Left ventricle myocardium superior (tissue), 1 donor: ENCODE results near the gene HEPACAM2. TPM values are rescaled to one million over a fixed set of nuclear protein-coding genes. Genes with fewer than 3 reads are reported as not detected.

ENCODE experiments used
- ATAC-seq: fragments of 200-7000 bp; cut with Tn5 transposase; one replicate; pipeline ENCODE4 v1.9.1; 2020; ENCODE audit warnings: mild to moderate bottlenecking, moderate library complexity
- DNase-seq: peaks from one replicate; pipeline ENCODE4 v3.0.0-alpha.2; 2020
- intact Hi-C: fragments of 100-400 bp; cut with micrococcal nuclease; formaldehyde crosslinking; loops from one replicate; pipeline ENCODE4 v1.11.0; 2022
- long read RNA-seq: library from polyadenylated mRNA; unstranded; transcript quantifications from one replicate; pipeline ENCODE4 v2.0.0, GENCODE V29; 2021
- total RNA-seq: library from RNA; stranded (reverse); fragmentation: NEBNext Ultra II Directional; extraction: Animal tissue kit (Norgen Biotek cat#: 25700); gene quantifications from one replicate; pipeline ENCODE4 v1.2.1, GENCODE V29; 2021
- donor health status: DM: no; HTN: yes; CAD: no; lungs with severe emphysema.

HEPACAM2 gene
- not detected for total RNA-seq
- long read RNA-seq = 0 reads

DNA sequence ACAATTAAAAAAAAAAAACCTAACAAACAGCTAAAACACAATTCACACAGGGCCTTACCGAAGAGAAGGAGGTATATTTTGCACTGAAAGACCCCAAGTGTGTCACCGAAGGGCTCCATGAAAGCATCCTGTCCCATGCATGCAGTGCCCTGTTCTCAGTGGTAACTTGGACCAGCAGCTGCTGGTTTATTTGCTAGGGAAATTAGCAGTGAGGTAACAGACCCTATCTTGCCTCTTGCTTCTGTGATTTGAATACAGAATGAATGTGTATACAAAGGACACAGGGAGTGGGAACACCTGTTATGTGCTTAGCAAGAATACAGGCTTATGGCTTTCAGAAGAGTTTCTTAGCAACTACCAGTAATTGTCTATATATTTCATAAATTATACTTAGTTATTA lies at the start of gene HEPACAM2:
Gene HEPACAM2, minus strand, starts transcription at position 160 of the 400 bp plus-strand sequence.
- ATAC-seq = no peak
- intact Hi-C loops = no loop called here
- DNase-seq = no peak

DNA sequence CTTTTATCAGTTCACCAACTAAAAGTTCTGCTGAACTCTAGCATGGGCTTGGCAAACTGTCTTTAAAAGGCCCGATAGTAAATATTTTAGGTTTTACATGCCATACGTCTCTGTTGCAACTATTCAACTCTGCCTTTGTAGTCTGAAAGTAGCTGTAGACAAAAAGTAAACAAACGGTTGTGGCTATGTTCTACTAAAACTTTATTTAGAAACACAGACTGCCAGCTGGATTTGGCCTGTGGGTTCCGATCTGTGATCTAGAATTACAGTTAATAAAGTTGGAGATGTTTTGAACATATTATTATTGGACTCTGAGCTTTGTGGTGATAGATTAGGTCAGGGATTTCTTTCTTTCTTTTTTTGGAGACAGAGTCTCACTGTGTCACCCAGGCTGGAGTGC lies 39.0 kb upstream of the HEPACAM2 start:
- ATAC-seq (no peak), DNase-seq (no peak)
- intact Hi-C loops = no loop called here

DNA sequence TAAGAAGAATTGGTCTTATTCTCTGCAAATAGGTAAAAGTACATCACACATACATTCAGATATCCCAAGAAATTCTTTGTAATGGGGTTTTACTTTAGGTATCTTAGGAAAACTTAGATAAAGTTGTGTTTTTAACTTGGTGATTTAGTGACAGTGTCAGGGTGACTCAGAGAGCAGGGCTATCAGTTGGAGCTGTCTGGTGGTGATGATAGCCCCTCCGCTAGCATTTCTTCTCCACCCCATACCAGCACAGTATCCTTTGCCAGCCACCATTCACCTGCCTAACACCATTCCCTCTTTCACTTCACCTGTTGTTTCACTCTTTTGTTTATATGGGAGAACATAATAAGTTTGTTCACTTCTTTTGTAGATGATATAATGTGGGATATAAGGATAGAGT lies 36.3 kb upstream of the HEPACAM2 start:
- no peak for DNase-seq
- intact Hi-C loops = no loop called here

DNA sequence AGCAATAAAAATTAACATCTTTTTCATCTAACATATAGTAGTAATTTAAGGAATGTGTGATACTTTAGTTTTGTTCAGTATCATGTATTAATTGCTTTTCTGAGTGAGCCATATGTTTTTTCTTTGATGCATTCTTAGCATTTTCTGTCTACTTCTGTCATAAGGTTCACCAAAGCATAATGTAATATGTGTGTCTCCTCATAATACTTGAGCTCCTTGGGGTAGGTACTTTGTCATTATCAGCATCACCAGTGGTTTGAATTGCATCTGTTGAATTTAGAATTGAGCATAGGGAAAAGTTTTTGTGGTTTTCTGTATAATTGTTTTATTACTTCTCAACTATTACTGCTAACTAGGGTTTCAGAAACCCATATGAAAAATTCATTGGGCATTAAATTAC lies 32.4 kb upstream of the HEPACAM2 start:
- no peak for DNase-seq
- intact Hi-C loops = no loop called here
- ATAC-seq = no peak

More for the DNA sequence above, 36.3 kb upstream of the HEPACAM2 start:
- no peak for ATAC-seq

DNA sequence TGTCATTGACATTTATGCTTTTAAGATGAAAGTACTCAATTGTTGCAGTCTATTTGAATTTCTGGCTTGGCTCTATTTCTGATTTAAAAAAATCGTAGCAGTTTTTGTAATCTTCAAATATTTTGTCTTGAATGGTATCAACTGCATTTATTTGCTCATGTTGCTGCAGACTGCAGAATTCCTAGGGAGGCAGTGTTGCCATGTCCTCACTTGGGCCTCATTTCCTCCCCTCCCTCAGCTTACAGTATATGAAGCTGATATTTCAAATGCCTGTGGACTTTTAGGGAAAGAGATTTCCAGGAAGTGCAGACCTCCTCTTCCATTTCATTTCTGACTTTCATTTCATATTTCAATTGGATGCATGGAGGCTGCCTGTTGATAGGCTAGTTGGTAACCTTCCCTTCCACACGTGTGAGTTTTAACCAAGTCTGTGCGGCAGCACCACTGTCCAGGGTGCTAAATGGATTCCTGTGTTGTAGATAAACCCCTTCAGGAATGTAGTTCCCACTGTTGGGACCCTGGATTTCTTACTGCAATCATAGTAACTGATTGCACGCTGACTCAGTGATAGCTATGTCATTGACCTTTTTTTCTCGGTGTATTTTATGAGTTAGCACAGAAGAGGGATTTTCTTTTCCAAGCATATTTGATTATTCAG lies 23.4 kb upstream of the HEPACAM2 start:
- DNase-seq (no peak), ATAC-seq (no peak)
- intact Hi-C loops = no loop called here

DNA sequence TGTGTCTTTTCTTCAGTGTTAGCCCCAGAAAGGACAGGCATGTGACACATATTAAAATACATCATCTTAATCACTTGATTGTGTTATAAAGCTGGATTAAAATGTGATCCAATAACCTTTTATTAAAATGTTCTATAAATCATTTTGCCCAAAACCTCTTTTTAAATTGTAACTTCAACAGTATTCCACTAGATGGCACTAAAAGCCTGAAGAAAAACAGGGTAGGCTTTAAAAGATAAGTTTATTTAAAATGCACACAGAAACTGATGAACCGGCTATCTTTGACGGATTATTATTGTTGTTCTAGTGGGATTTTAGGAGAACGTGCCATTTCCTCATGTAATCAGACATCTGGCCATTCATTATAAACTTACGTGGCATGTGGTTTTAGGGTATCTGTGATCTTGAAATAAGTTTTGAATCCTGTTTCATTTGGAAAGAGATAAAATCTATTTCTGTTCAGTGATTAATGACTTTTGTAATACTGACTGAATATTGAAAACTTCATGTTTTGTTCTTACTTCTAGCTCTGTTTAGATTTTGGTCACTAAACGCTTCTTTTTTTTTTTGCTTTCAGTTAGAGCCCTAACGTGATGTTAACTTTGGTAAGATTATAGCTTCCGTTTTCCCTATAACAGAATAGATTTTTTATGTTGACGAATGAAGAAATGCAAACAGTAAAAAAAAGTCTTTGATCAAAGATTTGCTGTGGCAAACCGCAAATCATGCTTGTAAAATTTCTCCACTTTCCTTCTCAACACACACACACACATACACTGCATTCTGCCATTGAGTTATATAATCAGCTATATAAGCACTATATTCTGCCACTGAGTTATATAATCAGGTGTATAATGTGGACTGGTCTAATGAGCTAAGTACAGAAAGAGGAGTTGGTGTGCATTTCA lies 19.5 kb upstream of the HEPACAM2 start:
- intact Hi-C loops = no loop called here
- ATAC-seq (no peak), DNase-seq (no peak)

DNA sequence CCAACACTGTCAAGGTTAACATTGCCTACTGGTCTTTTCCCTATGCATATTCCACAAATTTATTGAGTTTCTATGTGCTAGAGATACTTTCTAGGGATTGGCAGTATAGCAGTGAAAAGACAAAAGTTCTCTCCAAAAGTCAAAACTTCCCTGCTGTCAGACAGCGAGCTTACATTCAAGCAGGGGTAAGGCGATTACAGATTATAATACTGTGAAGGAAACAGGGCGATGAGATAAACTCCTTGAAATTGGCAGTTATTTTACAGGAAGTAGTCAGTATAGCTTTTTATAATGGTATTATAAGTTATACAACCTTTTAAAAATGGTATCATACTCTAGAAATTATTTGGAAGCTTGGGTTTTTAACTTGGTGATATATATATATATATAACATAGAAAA lies 15.8 kb upstream of the HEPACAM2 start:
- ATAC-seq = no peak
- intact Hi-C loops = no loop called here
- DNase-seq = no peak

DNA sequence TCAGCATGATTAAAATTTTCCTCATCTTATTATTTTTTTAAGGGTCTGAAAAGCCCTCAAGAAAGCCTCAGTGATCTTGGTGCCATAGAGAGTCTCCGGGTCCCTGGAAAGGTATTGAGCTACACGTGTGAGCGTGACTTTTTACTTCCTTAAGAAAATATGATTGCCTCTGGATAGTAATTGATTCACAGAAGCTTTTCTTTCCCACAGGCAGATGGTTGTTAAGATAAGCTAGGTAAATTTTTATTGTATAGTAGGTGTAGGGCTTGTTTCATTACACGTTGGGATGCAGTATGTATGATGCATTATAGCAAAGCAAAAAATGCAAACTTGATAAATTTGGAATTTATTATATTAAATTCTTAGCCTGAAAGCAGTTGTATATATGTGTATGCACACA lies 13.6 kb upstream of the HEPACAM2 start:
- DNase-seq = no peak
- no peak for ATAC-seq
- intact Hi-C loops = no loop called here

DNA sequence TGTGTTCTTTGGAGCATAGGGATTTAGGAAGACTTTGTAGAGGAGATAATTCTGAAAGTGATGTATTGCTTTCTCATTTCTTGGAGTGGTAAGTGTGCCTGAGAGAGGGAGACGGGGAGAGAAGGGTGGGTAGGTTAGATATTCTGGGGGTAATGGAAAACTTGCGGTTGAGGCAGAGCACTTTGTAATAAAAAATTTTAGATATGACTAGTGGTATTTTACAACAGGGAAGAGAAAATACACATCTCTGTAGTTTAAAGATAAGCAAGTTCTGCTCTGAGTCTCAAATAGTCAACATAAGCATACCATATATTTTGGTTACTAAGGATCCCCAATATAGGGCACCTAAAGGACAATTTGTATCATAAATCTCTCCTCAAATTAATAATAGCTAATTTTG lies 12.5 kb upstream of the HEPACAM2 start:
- intact Hi-C loops = no loop called here
- no peak for DNase-seq
- no peak for ATAC-seq

DNA sequence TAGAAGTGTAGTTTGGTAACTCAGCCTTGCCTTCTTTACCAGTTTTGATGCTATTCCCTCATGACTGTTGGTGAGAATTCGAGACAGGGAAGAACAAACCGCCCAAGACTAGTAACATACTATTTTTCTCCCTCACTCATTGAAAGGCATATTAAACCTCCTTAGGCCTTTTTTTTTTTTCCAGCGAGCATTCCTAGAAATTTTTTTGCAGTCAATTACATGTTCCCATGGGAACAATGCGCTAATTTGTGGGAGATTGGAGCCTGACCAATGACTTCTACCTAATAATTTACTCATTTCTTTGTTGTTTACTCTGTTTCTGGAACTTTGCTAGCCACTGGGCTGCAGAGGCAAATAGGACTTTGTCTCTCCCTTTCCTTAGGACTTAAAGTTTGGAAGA lies 11.9 kb upstream of the HEPACAM2 start:
- intact Hi-C loops = no loop called here
- no peak for ATAC-seq

DNA sequence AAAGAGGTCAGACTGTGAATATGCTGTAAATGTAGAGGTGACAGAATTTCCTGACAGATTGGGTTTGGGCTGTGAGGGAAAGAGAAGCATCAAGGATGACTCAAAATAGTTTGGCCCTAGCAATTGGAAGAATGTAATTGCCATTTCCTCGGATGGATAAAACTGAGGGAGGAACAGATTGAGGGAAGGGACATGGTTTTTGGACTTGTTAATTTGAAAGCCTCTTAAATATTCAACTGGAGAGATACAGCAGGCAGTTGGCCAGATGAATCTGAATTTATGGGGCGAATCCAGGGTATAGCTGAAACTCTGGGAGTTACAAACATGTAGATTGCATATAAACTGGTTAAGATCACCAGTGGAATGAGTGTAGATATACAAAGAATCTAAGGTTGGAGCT lies 9.3 kb upstream of the HEPACAM2 start:
- no peak for DNase-seq
- ATAC-seq = no peak
- intact Hi-C loops = no loop called here

More for the DNA sequence above, 11.9 kb upstream of the HEPACAM2 start:
- no peak for DNase-seq

DNA sequence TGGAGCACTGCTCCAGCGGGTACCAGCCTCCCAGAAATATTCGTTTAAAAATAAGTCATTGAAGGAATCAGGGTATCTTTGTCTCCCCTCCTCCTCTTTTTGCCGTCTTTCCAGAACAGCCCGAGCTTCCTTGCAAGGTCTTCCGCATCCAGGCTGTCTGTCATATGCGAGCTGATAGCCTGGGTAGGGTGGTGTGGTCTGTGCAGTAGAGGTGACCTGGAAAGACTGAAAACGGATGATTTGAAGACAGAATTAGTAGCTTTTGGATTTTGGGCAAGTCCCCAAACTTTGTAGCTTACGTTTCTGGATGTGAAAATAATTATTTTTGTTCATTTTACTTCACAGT lies 6.4 kb upstream of the HEPACAM2 start:
- intact Hi-C loops = no loop called here
- DNase-seq = no peak
- ATAC-seq = peak; percentile 6

DNA sequence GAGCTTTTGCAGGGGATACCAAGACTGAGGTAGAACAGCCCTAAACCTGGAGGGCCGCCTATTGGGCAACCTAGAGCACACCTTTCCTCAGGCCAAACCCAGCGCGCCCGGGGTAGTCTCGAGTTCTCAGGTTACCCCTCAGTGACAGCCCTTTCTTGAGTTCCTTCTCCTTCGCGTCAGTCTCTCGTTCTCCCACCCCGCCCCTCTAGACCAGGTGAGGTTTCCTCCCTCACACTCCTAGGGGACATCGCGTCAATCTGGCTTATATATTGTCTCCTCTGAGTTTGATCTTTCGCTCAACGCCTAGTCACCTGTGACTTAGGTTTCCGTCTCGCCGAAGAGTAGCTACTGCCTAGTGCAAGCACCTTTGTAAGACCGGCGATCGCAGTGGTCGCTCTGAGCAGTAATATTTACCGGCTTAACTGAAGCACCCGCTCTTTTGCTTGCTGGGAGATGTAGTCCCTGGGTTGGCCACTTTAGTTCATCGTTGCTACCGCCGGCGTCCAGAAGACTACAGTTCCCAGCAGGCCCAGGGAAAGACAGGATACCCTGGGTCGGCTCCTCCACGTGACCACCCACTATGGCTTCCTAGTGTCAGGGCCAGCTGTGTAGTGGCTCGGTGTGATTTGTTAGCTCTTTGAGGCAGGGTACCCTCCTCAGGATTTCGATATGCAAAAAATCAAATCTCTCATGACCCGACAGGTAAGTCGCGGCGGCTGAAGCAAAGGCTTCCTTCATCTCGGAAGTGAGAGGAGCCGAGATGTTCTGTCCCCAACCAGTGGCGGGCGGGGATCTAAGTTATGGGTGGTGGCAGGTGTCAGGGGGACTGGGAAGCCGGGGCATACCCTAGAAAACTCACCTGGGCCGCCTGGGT lies 5.8 kb upstream of the HEPACAM2 start, which contains the start of gene VPS50:
Gene VPS50, plus strand, starts transcription at position 568 of the 874 bp plus-strand sequence. Its CDS starts 102 bp downstream, at position 670.
- DNase-seq (peak; percentile 93), ATAC-seq (peak; percentile 100)
- intact Hi-C loops = no loop called here

DNA sequence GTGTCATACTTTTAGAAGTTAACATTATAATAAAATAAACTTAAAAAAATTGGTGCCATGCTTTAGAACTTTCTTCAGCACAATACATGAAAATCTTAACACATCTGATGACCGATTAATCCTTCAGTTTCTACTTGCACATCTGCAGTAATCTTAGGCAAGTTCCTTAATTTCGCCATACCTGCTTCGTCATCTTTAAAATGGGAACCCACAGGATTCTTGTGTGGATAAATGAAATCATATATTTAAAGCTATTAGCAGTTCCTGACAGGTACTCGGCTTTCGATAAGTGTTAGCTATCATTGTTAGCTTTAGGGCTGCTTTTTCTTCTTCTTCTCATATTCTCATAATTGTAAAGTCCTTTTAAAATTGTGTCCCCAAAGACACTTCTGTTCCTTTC lies 5.0 kb upstream of the HEPACAM2 start:
- ATAC-seq (no peak), DNase-seq (no peak)
- intact Hi-C loops = no loop called here

DNA sequence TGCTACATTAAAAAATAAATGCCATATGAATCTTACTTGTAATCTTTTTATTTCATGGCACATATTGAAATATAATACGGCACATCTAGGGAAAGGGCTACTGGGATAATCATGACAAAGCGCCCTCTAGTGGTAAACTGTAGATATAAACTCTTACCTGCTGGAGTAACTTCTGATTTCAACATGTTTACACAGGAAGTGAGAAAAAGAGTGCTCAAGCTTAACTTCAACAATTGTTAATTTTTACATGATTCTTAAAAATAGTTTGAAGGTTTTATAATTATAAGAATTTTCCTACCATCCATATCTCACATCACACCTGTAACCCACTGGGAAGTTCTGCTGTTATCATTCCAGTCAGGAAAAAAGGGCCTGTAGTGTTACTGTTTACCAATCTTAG lies 2.0 kb upstream of the HEPACAM2 start:
- no peak for ATAC-seq
- no peak for DNase-seq
- intact Hi-C loops = no loop called here

DNA sequence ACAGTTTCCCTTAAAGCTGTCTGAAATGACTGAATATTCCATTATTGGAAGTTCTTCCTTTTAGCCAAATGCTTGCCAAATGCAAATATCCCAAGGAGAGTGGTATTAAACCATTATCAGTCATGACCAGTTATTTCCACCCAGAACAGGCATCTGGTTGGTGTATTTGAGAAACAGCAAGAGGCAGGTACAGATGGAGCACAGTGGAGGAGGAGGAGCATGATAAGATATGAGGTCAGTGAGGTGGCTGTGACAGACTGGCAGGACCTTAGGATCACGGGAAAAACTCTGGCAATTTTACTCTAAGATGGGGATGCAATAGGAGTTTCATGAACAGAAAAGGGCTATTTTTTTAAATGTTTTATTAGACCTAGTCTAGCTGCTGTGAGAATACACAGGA lies 6.4 kb downstream of the HEPACAM2 start:
- intact Hi-C loops = no loop called here
- no peak for ATAC-seq
- no peak for DNase-seq

DNA sequence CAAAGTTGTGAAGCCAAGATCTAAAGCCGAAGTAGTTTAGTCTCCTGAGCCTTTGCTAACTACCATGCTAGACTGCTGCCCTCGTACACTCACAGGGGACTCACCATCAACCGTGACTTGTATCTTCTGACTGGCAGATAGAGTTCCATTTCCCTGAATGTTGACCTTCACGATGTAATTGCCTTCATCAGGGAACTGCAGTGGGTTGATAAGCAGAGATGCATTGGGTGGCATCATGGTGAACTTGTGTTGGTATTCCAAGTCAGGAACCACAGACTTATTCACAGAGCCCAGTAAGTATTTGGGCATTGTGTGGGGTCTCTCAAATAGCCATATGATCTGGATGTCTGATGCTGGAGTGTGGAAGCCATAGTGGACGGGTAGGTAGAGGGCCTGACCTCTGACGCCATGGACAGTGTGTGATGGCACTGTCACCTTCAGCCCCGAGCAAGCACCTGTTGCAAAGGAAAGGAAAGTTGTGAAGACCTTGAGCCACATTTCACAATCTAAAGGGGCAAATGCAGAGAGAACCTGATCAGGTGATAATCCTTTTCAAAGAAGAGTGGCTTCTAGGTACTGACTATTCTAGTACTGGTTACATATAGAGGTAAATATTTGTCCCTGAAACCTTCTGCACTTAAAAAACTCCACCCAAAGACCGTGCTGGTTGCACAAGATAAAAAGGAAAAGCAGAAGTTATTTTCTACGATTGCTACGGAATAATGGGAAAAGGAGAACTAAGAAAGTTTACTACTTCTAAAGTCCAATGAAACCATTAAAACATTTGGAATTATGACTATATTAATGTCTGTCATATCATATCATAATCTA lies 7.1 kb downstream of the HEPACAM2 start:
- no peak for DNase-seq
- intact Hi-C loops = no loop called here
- no peak for ATAC-seq

DNA sequence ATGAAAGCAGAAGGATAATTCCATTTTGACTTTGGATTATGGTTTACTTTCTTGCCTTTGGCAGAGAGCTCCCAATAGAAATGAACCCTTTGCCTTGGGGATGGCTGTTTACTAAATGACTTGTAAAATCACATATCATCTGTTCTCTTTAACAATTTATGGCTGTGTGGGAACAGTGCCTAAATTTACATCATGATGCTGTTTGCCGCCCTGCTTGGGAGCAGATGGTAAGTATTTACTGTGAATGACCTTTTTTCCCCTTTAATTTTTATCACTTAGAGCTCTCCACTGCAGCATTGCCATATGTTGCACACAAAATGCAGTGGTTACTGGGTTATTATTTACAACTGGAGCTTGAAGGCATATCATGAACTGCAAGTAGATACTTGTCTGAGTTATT lies 13.4 kb downstream of the HEPACAM2 start:
- ATAC-seq (no peak), DNase-seq (no peak)
- intact Hi-C loops = no loop called here

DNA sequence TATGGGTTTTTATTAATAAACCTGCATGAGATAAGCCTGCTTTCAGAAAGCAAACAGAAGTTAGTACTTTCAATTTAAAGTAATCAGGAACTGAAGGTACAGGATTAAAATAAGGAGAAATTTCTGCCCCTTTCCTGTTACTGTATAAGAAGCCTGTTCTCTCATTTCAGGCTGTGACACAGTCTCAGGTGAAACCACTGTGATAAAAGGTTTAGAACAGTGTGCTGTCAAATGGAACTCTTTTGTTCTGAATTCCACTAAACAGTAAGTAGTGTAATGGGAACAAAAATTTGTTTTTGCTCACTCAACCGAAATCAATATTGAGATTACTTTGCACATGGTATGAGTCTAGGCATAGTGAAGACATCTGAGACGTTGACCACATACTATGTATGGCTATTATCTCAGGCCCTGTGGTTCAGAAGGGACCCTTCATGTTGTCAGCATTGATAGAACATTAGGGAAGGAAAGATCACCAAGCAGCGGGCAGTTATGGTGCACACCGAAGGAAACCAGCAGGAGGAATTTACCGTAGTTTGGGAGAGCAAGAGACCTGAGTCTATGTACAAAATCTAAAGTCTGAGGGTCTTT lies 14.9 kb downstream of the HEPACAM2 start:
- DNase-seq = no peak
- ATAC-seq = no peak
- intact Hi-C loops = no loop called here
